OCI-LY7 (cell line): ENCODE data around the gene KCNQ1. TPM values are rescaled to one million over a fixed set of nuclear protein-coding genes. Genes with fewer than 3 reads are reported as not detected.

Source experiments
- BruUV-seq: library from RNA; stranded (reverse); fragments of 400-500 nt; replicated peaks from 2 replicates; lab custom pipeline; 2021; lab: Mats Ljungman, UMichigan
- CTCF ChIA-PET: fragments of 300-600 bp; sonication (Branson Sonifier 250); formaldehyde crosslinking; loops from one replicate; lab custom pipeline; 2022; ENCODE audit warnings: antibody characterized with exemption; ENCODE audit not compliant: unreplicated experiment; lab: Charles Lee
- POLR2A ChIA-PET: fragments of 300-600 bp; sonication (Branson Sonifier 250); formaldehyde crosslinking; loops from one replicate; lab custom pipeline; 2022; ENCODE audit warnings: antibody characterized with exemption; lab: Charles Lee
- DNase-seq: peaks from one replicate; pipeline ENCODE4 v3.0.0-alpha.2; 2015; ENCODE audit warnings: low spot score
- H2AFZ ChIP-seq: fragments of 200-600 bp; sonication (generic), shearing (Covaris generic); 2 replicates; pipeline ENCODE4 v1.6.1; 2014; ENCODE audit warnings: mild to moderate bottlenecking, antibody characterized with exemption, low read length, moderate library complexity
- H3K27ac ChIP-seq: fragments of 200-600 bp; sonication (generic); 2 replicates; pipeline ENCODE4 v1.5.1; 2014; ENCODE audit warnings: mixed run types, low read depth, mild to moderate bottlenecking, moderate library complexity, low read length, inconsistent platforms; ENCODE audit not compliant: poor library complexity, severe bottlenecking
- H3K36me3 ChIP-seq: fragments of 200-600 bp; sonication (generic); 2 replicates; pipeline ENCODE4 v1.6.1; 2014; ENCODE audit warnings: mild to moderate bottlenecking, antibody characterized with exemption, low read length, moderate library complexity, mixed read lengths; ENCODE audit not compliant: insufficient read depth
- H3K4me1 ChIP-seq: fragments of 200-600 bp; sonication (generic); 2 replicates; pipeline ENCODE4 v1.5.1; 2014; ENCODE audit warnings: mild to moderate bottlenecking, low read length; ENCODE audit not compliant: insufficient read depth, poor library complexity, severe bottlenecking
- H3K4me2 ChIP-seq: fragments of 200-600 bp; sonication (generic); 2 replicates; pipeline ENCODE4 v1.6.1; 2014; ENCODE audit warnings: mild to moderate bottlenecking, low read length
- H3K4me3 ChIP-seq: fragments of 200-600 bp; sonication (generic); 2 replicates; pipeline ENCODE4 v1.5.1; 2014; ENCODE audit warnings: mild to moderate bottlenecking, low read depth, low read length; ENCODE audit not compliant: poor library complexity, severe bottlenecking
- H3K79me2 ChIP-seq: fragments of 200-600 bp; sonication (generic); 2 replicates; pipeline ENCODE4 v1.6.1; 2016; ENCODE audit warnings: low read depth, mild to moderate bottlenecking, low read length, moderate library complexity, mixed read lengths; ENCODE audit not compliant: insufficient read depth
- H3K9me2 ChIP-seq: fragments of 200-600 bp; sonication (generic); 2 replicates; pipeline ENCODE4 v1.6.1; 2016; ENCODE audit warnings: mild to moderate bottlenecking, low read length, mixed read lengths; ENCODE audit not compliant: insufficient read depth
- H3K9me3 ChIP-seq: fragments of 200-600 bp; sonication (generic); 2 replicates; pipeline ENCODE4 v1.6.1; 2014; ENCODE audit warnings: mild to moderate bottlenecking, mixed run types, low read length, mixed read lengths
- H4K20me1 ChIP-seq: fragments of 200-600 bp; sonication (generic); 2 replicates; pipeline ENCODE4 v1.6.1; 2014; ENCODE audit warnings: mild to moderate bottlenecking, antibody characterized with exemption, low read length, moderate library complexity, mixed read lengths; ENCODE audit not compliant: insufficient read depth
- EZH2phosphoT487 ChIP-seq: fragments of 200-600 bp; sonication (generic); IDR thresholded peaks from 2 replicates; pipeline ENCODE4 v1.6.1; 2018; ENCODE audit warnings: low read depth, borderline replicate concordance, mild to moderate bottlenecking, mixed run types, antibody characterized with exemption, low read length, moderate library complexity, mixed read lengths
- intact Hi-C: fragments of 100-400 bp; cut with micrococcal nuclease; formaldehyde crosslinking; loops from one replicate; pipeline ENCODE4 v1.10.0; 2022; ENCODE audit not compliant: unreplicated experiment
- total RNA-seq, 2 experiments: library from RNA; depleted of rRNA in 1 of 2; stranded (reverse); fragments of >200 nt in 1 of 2; shearing (Covaris generic) in 1 of 2; gene quantifications; 2 replicates each; pipeline ENCODE4 v1.2.3, GENCODE V29; 2014 to 2022
- TF ChIP-seq, protein P1 (sequence below): fragments of 200-600 bp; sonication (generic); conservative IDR thresholded peaks from 2 replicates; pipeline ENCODE4 v1.5.1; 2014; ENCODE audit warnings: mild to moderate bottlenecking, antibody characterized with exemption, low read length, moderate library complexity, mixed read lengths

KCNQ1 gene
- total RNA-seq, 2 experiments from 2014 or later: 0.22 to 1.3 TPM

DNA sequence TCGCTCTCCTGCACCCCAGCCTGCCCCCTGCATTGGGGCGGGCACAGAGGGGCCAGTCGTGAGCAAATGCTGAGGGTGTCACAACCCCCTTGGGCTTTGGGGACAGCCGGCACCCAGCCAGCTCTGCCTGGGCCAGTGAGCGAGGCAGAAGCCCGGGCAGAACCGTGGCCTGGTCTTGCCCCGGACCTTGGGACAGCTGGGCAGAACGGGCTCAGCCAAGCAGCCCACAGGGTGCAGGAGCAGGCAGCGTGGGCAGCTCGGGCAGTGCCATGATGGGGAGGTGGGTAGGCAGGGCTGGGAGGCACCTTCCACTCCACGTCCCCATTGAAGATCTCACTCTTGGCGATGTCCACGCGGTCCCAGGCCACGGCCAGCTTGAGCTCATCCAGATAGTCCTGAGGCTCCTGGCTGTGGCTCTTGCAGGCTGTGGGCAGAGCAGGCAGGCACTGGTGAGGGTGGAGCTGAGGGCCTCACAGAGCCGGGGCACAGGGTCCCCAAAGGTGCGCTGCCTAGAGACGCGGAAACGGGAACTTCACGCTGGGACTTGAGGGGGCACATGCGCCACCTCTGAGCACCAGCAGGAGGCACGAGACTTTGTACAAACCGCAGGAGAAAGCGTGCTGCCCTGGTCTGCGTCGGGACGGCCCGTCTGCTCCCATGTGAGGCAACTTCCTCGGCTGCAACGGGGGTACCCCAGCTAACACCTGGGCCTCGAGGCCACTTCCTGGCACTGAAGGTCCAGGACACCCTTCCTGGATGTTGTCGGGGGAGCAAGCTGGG, 29.0 kb upstream of the KCNQ1 start:
- no peak overlapping the region for H3K27ac ChIP-seq
- no peak overlapping the region for H2AFZ ChIP-seq
- BruUV-seq: no TSS peak
- H3K9me3 ChIP-seq: no peaks in the 10 kb centered on the region
- DNase-seq: no peak
- ChIA-PET POLR2A (no interaction called here), CTCF (no interaction called here)
- H3K79me2 ChIP-seq: no peaks in the 10 kb centered on the region
- TF ChIP-seq, protein P1, sequence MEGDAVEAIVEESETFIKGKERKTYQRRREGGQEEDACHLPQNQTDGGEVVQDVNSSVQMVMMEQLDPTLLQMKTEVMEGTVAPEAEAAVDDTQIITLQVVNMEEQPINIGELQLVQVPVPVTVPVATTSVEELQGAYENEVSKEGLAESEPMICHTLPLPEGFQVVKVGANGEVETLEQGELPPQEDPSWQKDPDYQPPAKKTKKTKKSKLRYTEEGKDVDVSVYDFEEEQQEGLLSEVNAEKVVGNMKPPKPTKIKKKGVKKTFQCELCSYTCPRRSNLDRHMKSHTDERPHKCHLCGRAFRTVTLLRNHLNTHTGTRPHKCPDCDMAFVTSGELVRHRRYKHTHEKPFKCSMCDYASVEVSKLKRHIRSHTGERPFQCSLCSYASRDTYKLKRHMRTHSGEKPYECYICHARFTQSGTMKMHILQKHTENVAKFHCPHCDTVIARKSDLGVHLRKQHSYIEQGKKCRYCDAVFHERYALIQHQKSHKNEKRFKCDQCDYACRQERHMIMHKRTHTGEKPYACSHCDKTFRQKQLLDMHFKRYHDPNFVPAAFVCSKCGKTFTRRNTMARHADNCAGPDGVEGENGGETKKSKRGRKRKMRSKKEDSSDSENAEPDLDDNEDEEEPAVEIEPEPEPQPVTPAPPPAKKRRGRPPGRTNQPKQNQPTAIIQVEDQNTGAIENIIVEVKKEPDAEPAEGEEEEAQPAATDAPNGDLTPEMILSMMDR: no peak
- no peak for TF ChIP-seq EZH2phosphoT487
- no peaks in the 10 kb centered on the region for H3K36me3 ChIP-seq
- H3K9me2 ChIP-seq: no peaks in the 10 kb centered on the region
- no peak overlapping the region for H3K4me2 ChIP-seq
- no peaks in the 10 kb centered on the region for H4K20me1 ChIP-seq
- intact Hi-C loops: no loop called here
- no peak overlapping the region for H3K4me3 ChIP-seq
- H3K4me1 ChIP-seq: no peaks in the 10 kb centered on the region

- Histone ChIP-seq H2AFZ (no peak overlapping the region), H3K4me2 (no peak overlapping the region), H3K9me2 (no peaks in the 10 kb centered on the region), H3K4me1 (no peaks in the 10 kb centered on the region), H3K79me2 (no peaks in the 10 kb centered on the region), H3K27ac (no peak overlapping the region), H3K9me3 (no peaks in the 10 kb centered on the region), H3K36me3 (no peaks in the 10 kb centered on the region), H4K20me1 (no peaks in the 10 kb centered on the region), H3K4me3 (no peak overlapping the region)
- POLR2A ChIA-PET: no interaction called here
- CTCF ChIA-PET: interaction anchor here (4.7 kb wide), 1 partner anchor 111 kb away, joined by 44 read pairs; no protein-coding TSS in a partner anchor
- DNase-seq: no peak
- intact Hi-C loops: no loop called here
- TF ChIP-seq, protein P1: no peak
- no peak for TF ChIP-seq EZH2phosphoT487
- BruUV-seq: no TSS peak
Observed at GRCh38 chr11:2416765-2417164, 28.0 kb upstream of the KCNQ1 start.
